Smooth muscle cell (in vitro differentiated cells): Measurements from ENCODE around the gene SLC25A28. TPM values are rescaled to one million over a fixed set of nuclear protein-coding genes. Genes with fewer than 3 reads are reported as not detected.

ENCODE experiments used
- DNase-seq: peaks from one replicate; lab custom pipeline; 2025; ENCODE audit not compliant: unreplicated experiment; lab: John Stamatoyannopoulos, UW
- H2AFZ ChIP-seq: fragments of 200-600 bp; sonication (generic); 2 replicates; pipeline ENCODE4 v1.6.0; 2016; ENCODE audit warnings: antibody characterized with exemption, low read depth, mild to moderate bottlenecking
- H3F3A ChIP-seq: fragments of 200-600 bp; sonication (generic); 2 replicates; pipeline ENCODE4 v1.6.0; 2017; ENCODE audit warnings: antibody characterized with exemption, low read depth
- H3K27ac ChIP-seq: fragments of 200-600 bp; sonication (generic); 2 replicates; pipeline ENCODE4 v1.5.1; 2016; ENCODE audit warnings: low read depth, mild to moderate bottlenecking
- H3K27me3 ChIP-seq: fragments of 200-600 bp; sonication (generic); 2 replicates; pipeline ENCODE4 v1.6.1; 2016; ENCODE audit warnings: low read depth, mild to moderate bottlenecking
- H3K36me3 ChIP-seq: fragments of 200-600 bp; sonication (generic); 2 replicates; pipeline ENCODE4 v1.5.1; 2016; ENCODE audit warnings: low read depth
- H3K4me1 ChIP-seq: fragments of 200-600 bp; sonication (generic); 2 replicates; pipeline ENCODE4 v1.5.1; 2016; ENCODE audit warnings: low read depth
- H3K4me2 ChIP-seq: fragments of 200-600 bp; sonication (generic); 2 replicates; pipeline ENCODE4 v1.6.0; 2016; ENCODE audit warnings: mild to moderate bottlenecking
- H3K4me3 ChIP-seq: fragments of 200-600 bp; sonication (generic); 2 replicates; pipeline ENCODE4 v1.5.1; 2016; ENCODE audit warnings: mild to moderate bottlenecking
- H3K79me2 ChIP-seq: fragments of 200-600 bp; sonication (generic); 2 replicates; pipeline ENCODE4 v1.6.0; 2016; ENCODE audit warnings: low read depth, mild to moderate bottlenecking
- H3K9ac ChIP-seq: fragments of 200-600 bp; sonication (generic); 2 replicates; pipeline ENCODE4 v1.6.0; 2016; ENCODE audit warnings: low read depth
- H3K9me3 ChIP-seq: fragments of 200-600 bp; sonication (generic); replicated peaks from 2 replicates; pipeline ENCODE4 v1.5.1; 2016; ENCODE audit warnings: low read depth
- H4K20me1 ChIP-seq: fragments of 200-600 bp; sonication (generic); 2 replicates; pipeline ENCODE4 v1.6.0; 2016; ENCODE audit warnings: low read depth
- CTCF ChIP-seq: fragments of 200-600 bp; sonication (generic); IDR thresholded peaks from 2 replicates; pipeline ENCODE4 v1.5.1; 2017; ENCODE audit warnings: borderline replicate concordance, mild to moderate bottlenecking, antibody characterized with exemption; ENCODE audit not compliant: insufficient read depth, poor library complexity, severe bottlenecking
- WGBS: methylation state at CpG from one replicate; pipeline ENCODE4 v1.1.7; 2016; ENCODE audit warnings: low lambda C conversion rate; 5-methylcytosine and 5-hydroxymethylcytosine counted together
- polyA plus RNA-seq: library from polyadenylated mRNA; unstranded; fragments of >200 nt; fragmentation: Nextera tagmentation; extraction: Ambion mirVana; gene quantifications from 2 replicates; pipeline ENCODE4 v1.2.1, GENCODE V29; 2016
- total RNA-seq: library from RNA; depleted of rRNA; stranded (reverse); fragments of >200 nt; gene quantifications from 2 replicates; pipeline ENCODE4 v1.2.3, GENCODE V29; 2014

Gene SLC25A28, protein sequence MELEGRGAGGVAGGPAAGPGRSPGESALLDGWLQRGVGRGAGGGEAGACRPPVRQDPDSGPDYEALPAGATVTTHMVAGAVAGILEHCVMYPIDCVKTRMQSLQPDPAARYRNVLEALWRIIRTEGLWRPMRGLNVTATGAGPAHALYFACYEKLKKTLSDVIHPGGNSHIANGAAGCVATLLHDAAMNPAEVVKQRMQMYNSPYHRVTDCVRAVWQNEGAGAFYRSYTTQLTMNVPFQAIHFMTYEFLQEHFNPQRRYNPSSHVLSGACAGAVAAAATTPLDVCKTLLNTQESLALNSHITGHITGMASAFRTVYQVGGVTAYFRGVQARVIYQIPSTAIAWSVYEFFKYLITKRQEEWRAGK
- 41.1 and 43.3 TPM in 2 replicates for total RNA-seq
- polyA plus RNA-seq: 35.0 and 47.1 TPM in 2 replicates

DNA sequence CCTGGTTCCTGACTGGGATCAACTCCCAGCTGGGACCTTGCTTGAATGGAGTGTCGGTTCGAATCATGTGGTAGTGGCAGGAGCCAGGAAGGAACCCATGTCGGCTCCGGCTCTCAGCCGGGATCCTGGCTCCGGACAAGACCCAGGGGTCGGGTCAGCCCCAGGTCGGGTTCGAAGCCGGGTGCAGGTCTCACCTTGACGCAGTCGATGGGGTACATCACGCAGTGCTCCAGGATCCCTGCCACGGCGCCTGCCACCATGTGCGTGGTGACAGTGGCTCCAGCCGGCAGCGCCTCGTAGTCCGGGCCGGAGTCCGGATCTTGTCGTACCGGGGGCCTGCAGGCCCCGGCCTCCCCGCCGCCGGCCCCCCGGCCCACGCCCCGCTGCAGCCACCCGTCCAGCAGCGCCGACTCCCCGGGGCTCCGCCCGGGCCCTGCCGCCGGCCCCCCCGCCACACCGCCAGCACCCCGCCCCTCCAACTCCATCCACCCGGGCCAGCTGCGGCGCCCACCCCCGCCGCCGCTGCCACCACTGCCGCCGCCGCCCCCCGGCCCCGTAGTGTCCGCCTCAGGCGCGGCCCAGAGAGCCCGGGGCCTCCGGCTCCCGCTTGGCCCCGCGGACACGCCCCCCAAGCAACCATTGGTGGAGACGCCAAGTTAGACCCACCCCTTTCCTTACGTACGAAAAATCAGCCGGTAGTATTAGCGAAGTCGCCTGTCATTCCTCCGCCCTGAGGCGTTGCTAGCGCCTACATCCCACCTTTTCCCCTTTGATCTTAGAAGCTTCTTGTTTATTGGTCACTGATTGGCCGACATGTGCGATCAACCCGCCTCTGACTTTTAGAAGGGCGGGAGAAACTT lies at the start of gene SLC25A28:
Gene SLC25A28 (minus strand): TSS at position 589 of the 860 bp plus-strand sequence. CDS start 104 bp downstream, at position 485.
- Histone ChIP-seq H3F3A (peaks cover 15% of the 10 kb centered on the region), H3K79me2 (peaks cover 42% of the 10 kb centered on the region), H3K36me3 (no peaks in the 10 kb centered on the region), H3K27me3 (no peaks in the 10 kb centered on the region), H3K4me3 (peak within 1 kb of the TSS; percentile 83), H2AFZ (peak within 1 kb of the TSS; percentile 79), H3K4me2 (peak within 1 kb of the TSS; percentile 98), H3K27ac (peak within 1 kb of the TSS; percentile 99), H3K4me1 (peaks cover 29% of the 10 kb centered on the region), H4K20me1 (peaks cover 37% of the 10 kb centered on the region), H3K9me3 (no peaks in the 10 kb centered on the region), H3K9ac (peak within 1 kb of the TSS; percentile 96)
- DNase-seq: peak; percentile 85
- TF ChIP-seq CTCF: no peak
- under 1% methylated on average over 47 of the region's 75 CpGs for WGBS

- no peak overlapping the region for H3K9ac ChIP-seq
- H3K4me2 ChIP-seq: peak overlapping the region; percentile 29
- H3K79me2 ChIP-seq: peaks cover 20% of the 10 kb centered on the region
- H3K27ac ChIP-seq: peak overlapping the region; percentile 54
- no peak for TF ChIP-seq CTCF
- no peaks in the 10 kb centered on the region for H3K9me3 ChIP-seq
- H4K20me1 ChIP-seq: peaks cover 43% of the 10 kb centered on the region
- H3K4me1 ChIP-seq: no peaks in the 10 kb centered on the region
- peaks cover 8% of the 10 kb centered on the region for H3F3A ChIP-seq
- no peak for DNase-seq
- H2AFZ ChIP-seq: no peak overlapping the region
- 43% methylated on average over 4 of the region's 4 CpGs for WGBS
- peaks cover 6% of the 10 kb centered on the region for H3K36me3 ChIP-seq
- no peak overlapping the region for H3K4me3 ChIP-seq
- H3K27me3 ChIP-seq: no peaks in the 10 kb centered on the region
Observed at GRCh38 chr10:99667108-99667751, 47.0 kb upstream of the SLC25A28 start.

GRCh38 chr10:99665304-99665703 lies 45.1 kb upstream of the SLC25A28 start:
- no peaks in the 10 kb centered on the region for H3K27me3 ChIP-seq
- peaks cover 42% of the 10 kb centered on the region for H4K20me1 ChIP-seq
- no peak for TF ChIP-seq CTCF
- no peaks in the 10 kb centered on the region for H3K9me3 ChIP-seq
- H3F3A ChIP-seq: peaks cover 8% of the 10 kb centered on the region
- no peak overlapping the region for H2AFZ ChIP-seq
- no peak overlapping the region for H3K4me3 ChIP-seq
- DNase-seq: no peak
- no peak overlapping the region for H3K9ac ChIP-seq
- H3K79me2 ChIP-seq: peaks cover 40% of the 10 kb centered on the region
- H3K4me2 ChIP-seq: no peak overlapping the region
- 98% methylated on average over 2 of the region's 2 CpGs for WGBS
- H3K27ac ChIP-seq: peak overlapping the region; percentile 54
- H3K4me1 ChIP-seq: peaks cover 4% of the 10 kb centered on the region
- peaks cover 2% of the 10 kb centered on the region for H3K36me3 ChIP-seq
